Ectodermal cell (in vitro differentiated cells): Measurements from ENCODE around the gene FANCC.
"Not testable (repeated sequence)": the region's sequence is repeated elsewhere in the genome, so short reads cannot be mapped to it uniquely, and the experiment has no call there.

ENCODE experiments used
- H3K27ac ChIP-seq: 2 replicates; pipeline ENCODE4 v1.7.0; 2013; ENCODE audit warnings: mild to moderate bottlenecking, low read depth, low read length; ENCODE audit not compliant: insufficient read depth, poor library complexity, severe bottlenecking
- H3K27me3 ChIP-seq: 2 replicates; pipeline ENCODE4 v1.7.0; 2013; ENCODE audit warnings: mild to moderate bottlenecking, low read length; ENCODE audit not compliant: insufficient read depth, control insufficient read depth, poor library complexity, severe bottlenecking
- H3K36me3 ChIP-seq: one replicate; pipeline ENCODE4 v1.7.0; 2013; ENCODE audit warnings: low read length; ENCODE audit not compliant: control insufficient read depth, insufficient read depth
- H3K4me1 ChIP-seq: one replicate; pipeline ENCODE4 v1.7.0; 2013; ENCODE audit warnings: low read length; ENCODE audit not compliant: control insufficient read depth, insufficient read depth
- H3K4me3 ChIP-seq: 2 replicates; pipeline ENCODE4 v1.7.0; 2013; ENCODE audit warnings: low read depth, low read length, control low read depth; ENCODE audit not compliant: insufficient read depth
- H3K9me3 ChIP-seq: 2 replicates; pipeline ENCODE4 v1.7.0; 2013; ENCODE audit warnings: mild to moderate bottlenecking, low read length, moderate library complexity; ENCODE audit not compliant: control insufficient read depth
- WGBS, 2 experiments: methylation state at CpG; one replicate each; pipeline ENCODE4 v1.1.7; 2013; ENCODE audit warnings: missing lambda C conversion rate in 2 of 2; 5-methylcytosine and 5-hydroxymethylcytosine counted together

Gene FANCC

GRCh38 chr9:95284162-95285080, 33.1 kb downstream of the FANCC start:
- H3K36me3 ChIP-seq, result no peaks in the 10 kb centered on the region
- no peaks in the 10 kb centered on the region for H3K27me3 ChIP-seq
- H3K4me3 ChIP-seq, result no peak overlapping the region
- no peaks in the 10 kb centered on the region for H3K4me1 ChIP-seq
- WGBS, 2 experiments, result 95 to 96% methylated on average over 5 to 9 of the region's 9 CpGs
- no peak overlapping the region for H3K27ac ChIP-seq
- no peaks in the 10 kb centered on the region for H3K9me3 ChIP-seq

DNA sequence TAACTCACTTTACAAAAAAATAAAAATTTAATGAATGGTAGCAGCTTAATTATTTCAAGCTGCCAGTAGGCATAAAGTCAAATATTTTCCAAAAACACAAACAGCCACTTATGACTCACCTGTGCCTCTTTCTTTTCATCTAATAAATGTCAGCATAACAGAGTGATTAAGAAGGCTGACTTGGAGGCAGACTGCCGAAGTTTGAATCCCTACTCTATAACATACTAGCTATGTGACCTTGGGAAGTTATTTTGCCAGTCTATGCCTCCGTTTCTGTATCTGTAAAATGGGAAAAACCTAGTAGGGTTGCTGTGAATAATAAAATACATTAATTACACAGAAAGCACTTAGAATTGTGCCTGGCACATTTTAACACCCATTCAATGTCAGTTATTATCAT, 33.8 kb downstream of the FANCC start:
- no peak overlapping the region for H3K4me3 ChIP-seq
- no peaks in the 10 kb centered on the region for H3K27me3 ChIP-seq
- H3K36me3 ChIP-seq, result no peaks in the 10 kb centered on the region
- 83 to 88% methylated on average over 1 of the region's 2 CpGs for WGBS, 2 experiments
- H3K27ac ChIP-seq, result no peak overlapping the region
- H3K9me3 ChIP-seq, result no peaks in the 10 kb centered on the region
- no peaks in the 10 kb centered on the region for H3K4me1 ChIP-seq

- Histone ChIP-seq H3K4me1 (no peaks in the 10 kb centered on the region), H3K9me3 (no peaks in the 10 kb centered on the region), H3K36me3 (no peaks in the 10 kb centered on the region), H3K27me3 (no peaks in the 10 kb centered on the region), H3K4me3 (no peak overlapping the region), H3K27ac (no peak overlapping the region)
These were observed 35.2 kb downstream of the FANCC start for GRCh38 chr9:95282332-95282731.

DNA sequence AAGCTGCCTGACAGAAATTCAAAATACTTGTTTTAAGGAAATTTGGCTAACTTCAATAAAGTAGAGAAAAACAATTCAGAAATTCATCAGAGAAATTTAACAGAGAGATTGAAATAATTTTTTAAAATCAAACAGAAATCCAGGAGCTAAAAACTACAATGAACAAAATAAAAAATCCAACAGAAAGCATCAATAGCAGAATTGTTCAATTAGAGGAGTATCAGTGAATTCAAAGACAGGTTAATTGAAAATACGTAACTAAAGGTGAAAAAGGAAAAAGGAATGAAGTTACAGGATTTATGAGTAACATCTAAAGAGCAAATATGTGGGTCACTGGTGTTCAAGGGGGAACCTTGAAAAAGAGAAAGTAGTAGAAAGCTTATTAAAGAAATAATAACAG, 36.8 kb downstream of the FANCC start:
- Histone ChIP-seq H3K27me3 (no peaks in the 10 kb centered on the region), H3K27ac (no peak overlapping the region), H3K4me1 (no peaks in the 10 kb centered on the region), H3K4me3 (no peak overlapping the region), H3K36me3 (no peaks in the 10 kb centered on the region), H3K9me3 (no peaks in the 10 kb centered on the region)
- WGBS, 2 experiments, result 93 to 95% methylated on average over 1 of the region's 1 CpG

DNA sequence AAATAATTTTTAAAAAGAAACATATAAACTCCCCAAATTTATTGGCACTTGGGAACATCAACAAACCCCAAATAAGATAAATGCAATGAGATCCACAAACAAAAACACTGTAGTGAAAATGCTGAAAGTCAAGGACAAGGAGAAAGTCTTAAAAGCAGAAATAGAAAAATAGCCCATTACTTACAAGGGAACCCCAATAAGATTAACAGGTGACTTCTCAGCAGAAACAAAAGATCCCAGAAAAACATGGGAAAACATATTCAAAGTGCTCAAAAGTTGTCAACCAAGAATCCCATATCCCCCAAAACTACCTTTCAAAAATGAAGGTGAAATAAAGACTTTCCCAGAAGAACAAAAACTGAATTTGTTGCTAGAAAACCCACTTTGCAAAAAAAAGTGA, 40.0 kb downstream of the FANCC start:
- H3K4me3 ChIP-seq, result no peak overlapping the region
- H3K27ac ChIP-seq, result no peak overlapping the region

GRCh38 chr9:95276395-95276954, 41.0 kb downstream of the FANCC start:
- H3K4me3 ChIP-seq, result no peak overlapping the region
- no peak overlapping the region for H3K27ac ChIP-seq
- no peaks in the 10 kb centered on the region for H3K4me1 ChIP-seq
- WGBS, 2 experiments, result 97 to 98% methylated on average over 8 of the region's 8 CpGs
- H3K36me3 ChIP-seq, result no peaks in the 10 kb centered on the region
- no peaks in the 10 kb centered on the region for H3K9me3 ChIP-seq
- H3K27me3 ChIP-seq, result no peaks in the 10 kb centered on the region

More for the DNA sequence above, 40.0 kb downstream of the FANCC start:
- Histone ChIP-seq H3K9me3 (no peaks in the 10 kb centered on the region), H3K4me1 (no peaks in the 10 kb centered on the region), H3K36me3 (no peaks in the 10 kb centered on the region), H3K27me3 (no peaks in the 10 kb centered on the region)

GRCh38 chr9:95274160-95274559, 43.3 kb downstream of the FANCC start:
- H3K27ac ChIP-seq, H3K4me1 ChIP-seq, H3K4me3 ChIP-seq, H3K27me3 ChIP-seq, H3K9me3 ChIP-seq, H3K36me3 ChIP-seq: not testable (repeated sequence)
- 96 to 100% methylated on average over 1 to 2 of the region's 2 CpGs for WGBS, 2 experiments

DNA sequence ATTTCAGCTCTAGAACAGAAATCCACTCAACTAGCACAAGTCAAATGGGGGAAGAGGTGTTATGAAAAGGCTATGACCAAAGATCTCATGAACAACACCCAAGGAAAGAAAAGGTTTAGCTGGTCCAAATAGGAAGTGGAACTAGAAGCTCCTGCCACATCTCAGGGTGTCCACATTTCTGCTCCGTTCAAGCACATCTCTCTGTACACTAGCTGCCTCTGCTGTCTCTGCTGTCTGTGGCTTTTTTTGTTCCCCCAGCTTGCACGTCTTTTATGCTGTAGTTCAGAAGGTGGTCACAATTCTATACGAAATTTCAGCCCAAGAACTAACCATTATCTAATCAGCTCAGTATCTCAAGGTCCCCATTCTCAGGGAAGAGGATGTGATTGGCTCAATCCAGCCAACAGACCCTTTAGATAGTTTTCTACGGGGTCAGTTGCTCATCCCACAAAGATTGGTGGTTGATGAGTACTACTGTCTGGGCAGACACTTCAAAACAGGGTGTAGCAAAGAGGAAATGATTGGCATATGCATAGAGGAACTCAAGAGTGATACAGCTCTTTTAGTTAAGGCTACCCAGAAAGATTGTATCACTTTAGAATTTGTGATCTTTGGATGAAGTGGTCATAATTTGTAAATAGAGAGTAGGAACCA, 44.0 kb downstream of the FANCC start:
- H3K27me3 ChIP-seq, result no peaks in the 10 kb centered on the region
- H3K36me3 ChIP-seq, result no peaks in the 10 kb centered on the region
- no peak overlapping the region for H3K27ac ChIP-seq
- WGBS, 2 experiments, result 92 to 94% methylated on average over 4 of the region's 4 CpGs
- H3K9me3 ChIP-seq, result no peaks in the 10 kb centered on the region
- no peaks in the 10 kb centered on the region for H3K4me1 ChIP-seq
- no peak overlapping the region for H3K4me3 ChIP-seq

GRCh38 chr9:95272830-95273229, 44.7 kb downstream of the FANCC start:
- no peak overlapping the region for H3K4me3 ChIP-seq
- H3K9me3 ChIP-seq, result no peaks in the 10 kb centered on the region
- WGBS, 2 experiments, result 94 to 99% methylated on average over 5 to 7 of the region's 8 CpGs
- H3K27ac ChIP-seq, result no peak overlapping the region
- H3K36me3 ChIP-seq, result no peaks in the 10 kb centered on the region
- no peaks in the 10 kb centered on the region for H3K4me1 ChIP-seq
- H3K27me3 ChIP-seq, result no peaks in the 10 kb centered on the region

DNA sequence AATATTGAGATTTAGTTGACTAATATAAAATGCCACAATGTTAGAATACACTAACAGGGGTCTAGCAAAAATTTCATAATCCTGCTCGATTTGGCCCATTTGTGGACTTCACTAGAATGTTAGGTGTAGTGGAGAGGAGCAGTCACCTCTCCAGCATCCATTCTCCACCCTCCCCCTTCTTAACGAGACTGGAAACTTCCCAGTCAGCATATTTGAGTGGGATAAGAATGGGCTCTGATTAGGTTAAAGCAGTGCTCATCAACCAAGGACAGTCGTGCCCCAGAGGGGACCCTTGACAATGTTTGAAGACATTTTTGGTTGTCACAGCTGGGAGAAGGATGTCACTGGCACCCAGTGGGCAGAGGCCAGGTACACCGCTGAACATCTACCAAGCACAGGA, 46.7 kb downstream of the FANCC start:
- no peak overlapping the region for H3K4me3 ChIP-seq
- WGBS, 2 experiments, result 86 to 93% methylated on average over 2 to 4 of the region's 4 CpGs
- H3K36me3 ChIP-seq, result no peaks in the 10 kb centered on the region
- no peaks in the 10 kb centered on the region for H3K27me3 ChIP-seq
- no peaks in the 10 kb centered on the region for H3K9me3 ChIP-seq
- no peak overlapping the region for H3K27ac ChIP-seq
- H3K4me1 ChIP-seq, result peaks cover 3% of the 10 kb centered on the region
